Measurements from ENCODE around the gene PRR19.
A peak's percentile ranks its signal among the peaks of the same experiment; 100 is the strongest.

Gene PRR19

GRCh38 chr19:42277821-42278451 lies 24.0 kb upstream of the PRR19 start:
- H3K9ac ChIP-seq (ENCODE audit: low read depth, low read length, poor library complexity, severe bottlenecking): peak overlapping the region; percentile 76
- H3K4me1 ChIP-seq (ENCODE audit: insufficient read depth, low read length, poor library complexity, severe bottlenecking): peaks cover 32% of the 10 kb centered on the region
- H3K79me2 ChIP-seq (ENCODE audit: insufficient read depth, low read length): peaks cover 14% of the 10 kb centered on the region; the same call in 1 of the 2 replicates
- no peaks in the 10 kb centered on the region for H3K9me3 ChIP-seq (ENCODE audit: insufficient read depth, low read depth, low read length)
- no peaks in the 10 kb centered on the region for H3K27me3 ChIP-seq (ENCODE audit: insufficient read depth, low read length, poor library complexity, severe bottlenecking)
- H4K20me1 ChIP-seq (ENCODE audit: insufficient read depth, low read length, poor library complexity, severe bottlenecking): no peaks in the 10 kb centered on the region
- 0 out of 2 replicates have a peak, but pooled peaks cover 3% of the 10 kb centered on the region for H3K36me3 ChIP-seq (ENCODE audit: insufficient read depth, low read length)
- no peak overlapping the region for H3K4me3 ChIP-seq (ENCODE audit: low read length, poor library complexity, severe bottlenecking)
- TF ChIP-seq CTCF (conservative IDR thresholded peaks at IDR 0.05; ENCODE audit: low read length): no peak
- TF ChIP-seq EZH2phosphoT487 (IDR thresholded peaks at IDR 0.05; ENCODE audit: borderline replicate concordance): no peak
- H3K4me2 ChIP-seq (ENCODE audit: low read depth, low read length, poor library complexity, severe bottlenecking): no peak overlapping the region
- peaks cover 5% of the 10 kb centered on the region; the same call in 1 of the 2 replicates for H3F3A ChIP-seq (ENCODE audit: low read depth)
- no peaks in the 10 kb centered on the region for H3K9me2 ChIP-seq (replicated peaks; ENCODE audit: low read depth, low read length)
- no peak overlapping the region for H2AFZ ChIP-seq (ENCODE audit: low read length)

- TF ChIP-seq CTCF (conservative IDR thresholded peaks at IDR 0.05; ENCODE audit: low read length): no peak
- Histone ChIP-seq H2AFZ (ENCODE audit: low read length) (no peak overlapping the region), H3F3A (ENCODE audit: low read depth) (peaks cover 5% of the 10 kb centered on the region; the same call in 1 of the 2 replicates), H4K20me1 (ENCODE audit: insufficient read depth, low read length, poor library complexity, severe bottlenecking) (no peaks in the 10 kb centered on the region), H3K9me3 (ENCODE audit: insufficient read depth, low read depth, low read length) (no peaks in the 10 kb centered on the region), H3K9me2 (replicated peaks; ENCODE audit: low read depth, low read length) (no peaks in the 10 kb centered on the region), H3K27me3 (ENCODE audit: insufficient read depth, low read length, poor library complexity, severe bottlenecking) (no peaks in the 10 kb centered on the region), H3K79me2 (ENCODE audit: insufficient read depth, low read length) (peaks cover 14% of the 10 kb centered on the region; the same call in 1 of the 2 replicates), H3K4me1 (ENCODE audit: insufficient read depth, low read length, poor library complexity, severe bottlenecking) (peaks cover 35% of the 10 kb centered on the region), H3K4me3 (ENCODE audit: low read length, poor library complexity, severe bottlenecking) (peak overlapping the region; percentile 74), H3K9ac (ENCODE audit: low read depth, low read length, poor library complexity, severe bottlenecking) (peak overlapping the region; percentile 76), H3K36me3 (ENCODE audit: insufficient read depth, low read length) (0 out of 2 replicates have a peak, but pooled peaks cover 3% of the 10 kb centered on the region), H3K4me2 (ENCODE audit: low read depth, low read length, poor library complexity, severe bottlenecking) (peak overlapping the region; percentile 87)
Measured at GRCh38 chr19:42278452-42279154, 23.3 kb upstream of the PRR19 start.

- H3K9ac ChIP-seq (ENCODE audit: low read depth, low read length, poor library complexity, severe bottlenecking): peak overlapping the region; percentile 76
Measured at GRCh38 chr19:42279155-42279901, 22.6 kb upstream of the PRR19 start.

More at GRCh38 chr19:42279155-42279901, 22.6 kb upstream of the PRR19 start:
- H4K20me1 ChIP-seq (ENCODE audit: insufficient read depth, low read length, poor library complexity, severe bottlenecking): no peaks in the 10 kb centered on the region
- H3K36me3 ChIP-seq (ENCODE audit: insufficient read depth, low read length): 0 out of 2 replicates have a peak, but pooled peaks cover under 1% of the 10 kb centered on the region
- H3K27me3 ChIP-seq (ENCODE audit: insufficient read depth, low read length, poor library complexity, severe bottlenecking): no peaks in the 10 kb centered on the region
- H3F3A ChIP-seq (ENCODE audit: low read depth): peaks cover 5% of the 10 kb centered on the region; the same call in 1 of the 2 replicates
- H3K4me2 ChIP-seq (ENCODE audit: low read depth, low read length, poor library complexity, severe bottlenecking): peak overlapping the region; percentile 87
- H3K4me1 ChIP-seq (ENCODE audit: insufficient read depth, low read length, poor library complexity, severe bottlenecking): peaks cover 35% of the 10 kb centered on the region
- H3K4me3 ChIP-seq (ENCODE audit: low read length, poor library complexity, severe bottlenecking): peak overlapping the region; percentile 74
- H3K9me2 ChIP-seq (replicated peaks; ENCODE audit: low read depth, low read length): no peaks in the 10 kb centered on the region
- no peak overlapping the region for H2AFZ ChIP-seq (ENCODE audit: low read length)
- no peaks in the 10 kb centered on the region for H3K9me3 ChIP-seq (ENCODE audit: insufficient read depth, low read depth, low read length)
- TF ChIP-seq CTCF (conservative IDR thresholded peaks at IDR 0.05; ENCODE audit: low read length): no peak
- peaks cover 14% of the 10 kb centered on the region; the same call in 1 of the 2 replicates for H3K79me2 ChIP-seq (ENCODE audit: insufficient read depth, low read length)
